H9 (cell line): ENCODE measurements around the gene NCF2. TPM values are rescaled to one million over a fixed set of nuclear protein-coding genes. Genes with fewer than 3 reads are reported as not detected.

Experiments
- DNase-seq: peaks from one replicate; pipeline ENCODE4 v3.0.0-alpha.2; 2017
- H2AFZ ChIP-seq: one replicate; pipeline ENCODE4 v1.6.1; 2013; ENCODE audit warnings: mild to moderate bottlenecking, low read length, control low read depth, moderate library complexity
- H2AK5ac ChIP-seq: 2 replicates; pipeline ENCODE4 v1.6.1; 2013; ENCODE audit warnings: low read length, control low read depth, mixed read lengths; ENCODE audit not compliant: insufficient read length
- H2BK120ac ChIP-seq: one replicate; pipeline ENCODE4 v1.6.1; 2013; ENCODE audit warnings: low read depth, mild to moderate bottlenecking, low read length, control low read depth, inconsistent platforms; ENCODE audit not compliant: poor library complexity, severe bottlenecking
- H2BK12ac ChIP-seq: 2 replicates; pipeline ENCODE4 v1.6.1; 2013; ENCODE audit warnings: low read length, control low read depth, mixed read lengths, low read depth; ENCODE audit not compliant: insufficient read length
- H2BK15ac ChIP-seq: 2 replicates; pipeline ENCODE4 v1.6.1; 2013; ENCODE audit warnings: low read depth, low read length, control low read depth
- H2BK20ac ChIP-seq: one replicate; pipeline ENCODE4 v1.6.1; 2013; ENCODE audit warnings: low read depth, mild to moderate bottlenecking, low read length, control low read depth, inconsistent platforms; ENCODE audit not compliant: poor library complexity, severe bottlenecking
- H2BK5ac ChIP-seq: 2 replicates; pipeline ENCODE4 v1.6.1; 2013; ENCODE audit warnings: low read length, control low read depth, mixed read lengths; ENCODE audit not compliant: insufficient read length
- H3K14ac ChIP-seq: 2 replicates; pipeline ENCODE4 v1.6.1; 2013; ENCODE audit warnings: low read length, control low read depth; ENCODE audit not compliant: insufficient read depth
- H3K18ac ChIP-seq: 2 replicates; pipeline ENCODE4 v1.6.1; 2013; ENCODE audit warnings: low read depth, mild to moderate bottlenecking, mixed read lengths, low read length, control low read depth; ENCODE audit not compliant: insufficient read length
- H3K23ac ChIP-seq: 2 replicates; pipeline ENCODE4 v1.6.1; 2013; ENCODE audit warnings: low read length, control low read depth, mixed read lengths, low read depth; ENCODE audit not compliant: insufficient read length
- H3K23me2 ChIP-seq: 2 replicates; pipeline ENCODE4 v1.6.1; 2013; ENCODE audit warnings: low read depth, mild to moderate bottlenecking, mixed read lengths, low read length, control low read depth; ENCODE audit not compliant: insufficient read length, poor library complexity, severe bottlenecking
- H3K27ac ChIP-seq: 2 replicates; pipeline ENCODE4 v1.5.1; 2013; ENCODE audit warnings: low read length, control low read depth, mixed read lengths, low read depth; ENCODE audit not compliant: insufficient read length
- H3K27me3 ChIP-seq: 2 replicates; pipeline ENCODE4 v1.6.1; 2013; ENCODE audit warnings: low read length, control low read depth, inconsistent platforms; ENCODE audit not compliant: insufficient read depth
- H3K4ac ChIP-seq: 2 replicates; pipeline ENCODE4 v1.6.1; 2013; ENCODE audit warnings: low read depth, mild to moderate bottlenecking, control low read depth, inconsistent platforms, low read length, moderate library complexity
- H3K4me1 ChIP-seq: 2 replicates; pipeline ENCODE4 v1.6.1; 2013; ENCODE audit warnings: low read length, control low read depth, inconsistent platforms; ENCODE audit not compliant: insufficient read depth
- H3K4me2 ChIP-seq: 2 replicates; pipeline ENCODE4 v1.6.1; 2013; ENCODE audit warnings: low read length, control low read depth, mixed read lengths; ENCODE audit not compliant: insufficient read length, insufficient read depth
- H3K56ac ChIP-seq: 2 replicates; pipeline ENCODE4 v1.6.1; 2013; ENCODE audit warnings: low read depth, mild to moderate bottlenecking, mixed read lengths, low read length, control low read depth; ENCODE audit not compliant: insufficient read length
- H3K79me1 ChIP-seq: 2 replicates; pipeline ENCODE4 v1.6.1; 2013; ENCODE audit warnings: low read depth, mild to moderate bottlenecking, moderate library complexity, low read length, control low read depth, inconsistent platforms; ENCODE audit not compliant: insufficient read depth, poor library complexity, severe bottlenecking
- H3K79me2 ChIP-seq: 2 replicates; pipeline ENCODE4 v1.6.1; 2013; ENCODE audit warnings: low read length, control low read depth, inconsistent platforms; ENCODE audit not compliant: insufficient read depth
- H3K9ac ChIP-seq: 2 replicates; pipeline ENCODE4 v1.6.1; 2013; ENCODE audit warnings: low read length, control low read depth, mixed read lengths; ENCODE audit not compliant: insufficient read length; ENCODE audit errors: extremely low read depth
- H3K9me3 ChIP-seq: one replicate; pipeline ENCODE4 v1.6.1; 2013; ENCODE audit warnings: low read depth, low read length, inconsistent platforms; ENCODE audit not compliant: control insufficient read depth
- H3T11ph ChIP-seq: one replicate; pipeline ENCODE4 v1.6.1; 2013; ENCODE audit warnings: mild to moderate bottlenecking, low read length, control low read depth, inconsistent platforms
- H4K20me1 ChIP-seq: one replicate; pipeline ENCODE4 v1.6.1; 2013; ENCODE audit not compliant: control insufficient read depth, insufficient read length, insufficient read depth
- H4K5ac ChIP-seq: 2 replicates; pipeline ENCODE4 v1.6.1; 2013; ENCODE audit warnings: low read depth, mild to moderate bottlenecking, mixed read lengths, low read length, control low read depth; ENCODE audit not compliant: insufficient read length
- H4K8ac ChIP-seq: replicated peaks from 2 replicates; pipeline ENCODE4 v1.6.1; 2013; ENCODE audit warnings: low read length, control low read depth, mixed read lengths, low read depth; ENCODE audit not compliant: insufficient read length
- H4K91ac ChIP-seq: 2 replicates; pipeline ENCODE4 v1.6.1; 2013; ENCODE audit warnings: low read depth, mild to moderate bottlenecking, moderate library complexity, mixed read lengths, low read length, control low read depth; ENCODE audit not compliant: insufficient read length
- H3K27ac Mint-ChIP-seq, 3 experiments: 2 replicates in 2 of 3; 3 replicates in 1 of 3; pipeline ENCODE4 v1.8.0; 2020 to 2021; ENCODE audit warnings: mixed read lengths in 3 of 3, mild to moderate bottlenecking in 1 of 3, moderate library complexity in 1 of 3
- H3K27me3 Mint-ChIP-seq: 2 replicates; pipeline ENCODE4 v1.8.0; 2021; ENCODE audit warnings: low read depth, mild to moderate bottlenecking, moderate library complexity, mixed read lengths
- H3K36me3 Mint-ChIP-seq, 3 experiments: 2 replicates in 2 of 3; 3 replicates in 1 of 3; pipeline ENCODE4 v1.8.0; 2020 to 2021; ENCODE audit warnings: low read depth in 3 of 3, mixed read lengths in 3 of 3; ENCODE audit not compliant: insufficient read depth in 1 of 3
- H3K4me1 Mint-ChIP-seq, 2 experiments: 2 replicates each; pipeline ENCODE4 v1.8.0; 2020; ENCODE audit warnings: mixed read lengths in 2 of 2
- H3K4me3 Mint-ChIP-seq, 2 experiments: 2 replicates in 1 of 2; 3 replicates in 1 of 2; pipeline ENCODE4 v1.8.0; 2020 to 2021; ENCODE audit warnings: mild to moderate bottlenecking in 2 of 2, mixed read lengths in 2 of 2, moderate library complexity in 1 of 2
- H3K9me3 Mint-ChIP-seq, 2 experiments: 2 replicates in 1 of 2; 3 replicates in 1 of 2; pipeline ENCODE4 v1.8.0; 2020; ENCODE audit warnings: mild to moderate bottlenecking in 2 of 2, mixed read lengths in 2 of 2, moderate library complexity in 1 of 2
- CTCF ChIP-seq: fragments of 200-600 bp; sonication (generic); conservative IDR thresholded peaks from 3 replicates; pipeline ENCODE4 v1.8.0; 2021; ENCODE audit warnings: antibody characterized with exemption, mild to moderate bottlenecking
- WGBS: extraction: QIAGEN DNeasy Blood & Tissue Kit; methylation state at CpG from one replicate; pipeline ENCODE4 v1.1.7; 2013; ENCODE audit warnings: missing lambda C conversion rate, low lambda C conversion rate, mixed read lengths; ENCODE audit not compliant: insufficient read length; ENCODE audit errors: extremely low coverage; 5-methylcytosine and 5-hydroxymethylcytosine counted together
- total RNA-seq: library from RNA; stranded (reverse); gene quantifications from 2 replicates; pipeline ENCODE4 v1.2.1, GENCODE V29; 2021

The NCF2 gene
- total RNA-seq, 1 experiment from 2014 or later = not detected

GRCh38 chr1:183576537-183576936 lies 13.7 kb downstream of the NCF2 start:
- no peak overlapping the region; a peak in 1 of 5 replicates for H3K4me3 Mint-ChIP-seq
- no peaks in the 10 kb centered on the region for H3K27me3 ChIP-seq
- no peaks in the 10 kb centered on the region; the same call in 1 of the 2 replicates for H3K27me3 Mint-ChIP-seq
- H4K5ac ChIP-seq = no peak overlapping the region
- H3K9me3 ChIP-seq = no peaks in the 10 kb centered on the region
- no peak overlapping the region for H2BK120ac ChIP-seq
- no peak overlapping the region for H3K27ac ChIP-seq
- H3K4me2 ChIP-seq = no peak overlapping the region
- H3K18ac ChIP-seq = no peak overlapping the region
- H4K91ac ChIP-seq = no peak overlapping the region
- H3K27ac Mint-ChIP-seq = no peak overlapping the region
- no peak overlapping the region for H2BK20ac ChIP-seq
- H3K23ac ChIP-seq = no peak overlapping the region
- H3K4ac ChIP-seq = no peak overlapping the region
- H3K23me2 ChIP-seq = no peaks in the 10 kb centered on the region
- no peak overlapping the region for H4K8ac ChIP-seq
- no peak overlapping the region for H2BK15ac ChIP-seq
- no peak overlapping the region for H2AFZ ChIP-seq
- no peaks in the 10 kb centered on the region for H4K20me1 ChIP-seq
- H2BK5ac ChIP-seq = no peak overlapping the region
- H3K4me1 ChIP-seq = no peaks in the 10 kb centered on the region; the same call in 1 of the 2 replicates
- no peaks in the 10 kb centered on the region; a peak in 1 of 5 replicates for H3K9me3 Mint-ChIP-seq
- no peak for TF ChIP-seq CTCF
- H3K9ac ChIP-seq = no peak overlapping the region
- H2BK12ac ChIP-seq = no peak overlapping the region
- H2AK5ac ChIP-seq = no peak overlapping the region
- H3K4me1 Mint-ChIP-seq = peaks cover 5 to 11% of the 10 kb centered on the region in 2 experiments
- no peak for DNase-seq
- H3K56ac ChIP-seq = no peak overlapping the region
- no peak overlapping the region for H3K14ac ChIP-seq
- no peak overlapping the region for H3T11ph ChIP-seq
- no peaks in the 10 kb centered on the region for H3K79me2 ChIP-seq
- H3K79me1 ChIP-seq = no peaks in the 10 kb centered on the region
- no CpG with 5 or more reads among the region's 8 CpGs for WGBS
- no peaks in the 10 kb centered on the region for H3K36me3 Mint-ChIP-seq
